Superior temporal gyrus (tissue), 1 donor: ENCODE measurements around the gene H19.

Experiments
- DNase-seq: peaks from one replicate; pipeline ENCODE4 v3.0.0-alpha.2; 2016; ENCODE audit errors: extremely low spot score

Gene H19

GRCh38 chr11:1947592-1948237 lies 49.9 kb downstream of the H19 start:
- DNase-seq, result no peak

- DNase-seq, result no peak
Measured at GRCh38 chr11:1946812-1947484, 50.7 kb downstream of the H19 start, which contains the start of gene MRPL23. MRPL23 (plus strand) TSS chr11:1947332; CDS start chr11:1947363, 31 bp downstream.
